Stomach (tissue), 4 donors: Measurements from ENCODE around the gene CCDC88B.

Experiments used
- EP300 ChIP-seq: sonication (generic); formaldehyde crosslinking; IDR thresholded peaks from one replicate; pipeline ENCODE4 v1.6.1; 2017; ENCODE audit warnings: antibody characterized with exemption
- POLR2A ChIP-seq, 4 donors: fragments of 450-650 bp; IDR thresholded peaks; one replicate each; pipeline ENCODE4 v1.6.1; 2016; ENCODE audit warnings: antibody characterized with exemption in 4 of 4, control low read depth in 2 of 4, mild to moderate bottlenecking in 1 of 4, moderate library complexity in 1 of 4
- POLR2AphosphoS5 ChIP-seq, 3 donors: sonication (generic); formaldehyde crosslinking; IDR thresholded peaks; one replicate each; pipeline ENCODE4 v1.6.1; 2016; ENCODE audit warnings: antibody characterized with exemption in 3 of 3
- TF ChIP-seq, protein P1 (sequence below), 7 experiments: fragments of 450-650 bp in 4 of 7; fragments of 200-600 bp in 3 of 7; sonication (generic) in 3 of 7; IDR thresholded peaks; one replicate each; pipeline ENCODE4 v1.5.1; 2016 to 2019; ENCODE audit warnings: antibody characterized with exemption in 7 of 7, control low read depth in 2 of 7, mild to moderate bottlenecking in 1 of 7

DNA sequence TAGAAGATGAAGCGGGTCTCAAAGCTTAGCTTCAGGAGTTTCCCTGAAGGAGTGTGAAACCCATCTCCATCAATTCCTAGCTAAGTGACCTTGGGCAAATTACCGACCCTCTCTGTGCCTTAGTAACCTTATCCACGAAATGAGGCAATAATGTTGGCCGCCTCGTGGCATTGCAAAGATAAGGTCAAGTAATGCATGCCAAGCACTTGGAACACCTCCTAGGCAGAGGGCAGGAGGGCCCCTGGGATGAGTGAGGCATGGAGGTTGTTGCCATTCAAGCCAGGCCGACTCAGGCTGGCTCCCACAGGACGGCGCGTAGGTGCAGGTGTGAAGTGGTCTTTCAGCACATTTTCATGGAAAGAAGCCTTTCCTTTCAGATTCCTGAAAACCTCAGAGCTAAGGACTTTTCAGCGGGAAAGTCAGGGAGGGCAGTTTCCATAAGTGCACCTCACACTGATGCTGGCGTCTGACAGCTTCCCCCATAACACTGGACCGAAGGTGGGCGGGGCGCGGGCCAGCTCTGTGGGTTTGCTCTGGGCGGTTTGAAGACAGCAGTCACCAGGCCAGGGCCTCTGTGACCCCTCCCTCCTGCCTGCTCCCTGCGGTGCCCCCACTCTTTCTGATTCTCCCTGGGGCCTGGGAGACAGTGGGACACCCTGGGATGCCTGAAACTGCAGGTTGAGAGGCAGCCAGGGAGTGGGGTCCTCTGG is 44.2 kb downstream of the CCDC88B start:
- TF ChIP-seq, protein P1, sequence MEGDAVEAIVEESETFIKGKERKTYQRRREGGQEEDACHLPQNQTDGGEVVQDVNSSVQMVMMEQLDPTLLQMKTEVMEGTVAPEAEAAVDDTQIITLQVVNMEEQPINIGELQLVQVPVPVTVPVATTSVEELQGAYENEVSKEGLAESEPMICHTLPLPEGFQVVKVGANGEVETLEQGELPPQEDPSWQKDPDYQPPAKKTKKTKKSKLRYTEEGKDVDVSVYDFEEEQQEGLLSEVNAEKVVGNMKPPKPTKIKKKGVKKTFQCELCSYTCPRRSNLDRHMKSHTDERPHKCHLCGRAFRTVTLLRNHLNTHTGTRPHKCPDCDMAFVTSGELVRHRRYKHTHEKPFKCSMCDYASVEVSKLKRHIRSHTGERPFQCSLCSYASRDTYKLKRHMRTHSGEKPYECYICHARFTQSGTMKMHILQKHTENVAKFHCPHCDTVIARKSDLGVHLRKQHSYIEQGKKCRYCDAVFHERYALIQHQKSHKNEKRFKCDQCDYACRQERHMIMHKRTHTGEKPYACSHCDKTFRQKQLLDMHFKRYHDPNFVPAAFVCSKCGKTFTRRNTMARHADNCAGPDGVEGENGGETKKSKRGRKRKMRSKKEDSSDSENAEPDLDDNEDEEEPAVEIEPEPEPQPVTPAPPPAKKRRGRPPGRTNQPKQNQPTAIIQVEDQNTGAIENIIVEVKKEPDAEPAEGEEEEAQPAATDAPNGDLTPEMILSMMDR (IDR thresholded peaks at IDR 0.05): no peak
- TF ChIP-seq POLR2A (IDR thresholded peaks at IDR 0.05) (no peak), EP300 (no peak), POLR2AphosphoS5 (IDR thresholded peaks at IDR 0.05) (no peak)
